ENCODE data around the gene ZNF184.
A peak's percentile ranks its signal among the peaks of the same experiment; 100 is the strongest.

The ZNF184 gene

DNA sequence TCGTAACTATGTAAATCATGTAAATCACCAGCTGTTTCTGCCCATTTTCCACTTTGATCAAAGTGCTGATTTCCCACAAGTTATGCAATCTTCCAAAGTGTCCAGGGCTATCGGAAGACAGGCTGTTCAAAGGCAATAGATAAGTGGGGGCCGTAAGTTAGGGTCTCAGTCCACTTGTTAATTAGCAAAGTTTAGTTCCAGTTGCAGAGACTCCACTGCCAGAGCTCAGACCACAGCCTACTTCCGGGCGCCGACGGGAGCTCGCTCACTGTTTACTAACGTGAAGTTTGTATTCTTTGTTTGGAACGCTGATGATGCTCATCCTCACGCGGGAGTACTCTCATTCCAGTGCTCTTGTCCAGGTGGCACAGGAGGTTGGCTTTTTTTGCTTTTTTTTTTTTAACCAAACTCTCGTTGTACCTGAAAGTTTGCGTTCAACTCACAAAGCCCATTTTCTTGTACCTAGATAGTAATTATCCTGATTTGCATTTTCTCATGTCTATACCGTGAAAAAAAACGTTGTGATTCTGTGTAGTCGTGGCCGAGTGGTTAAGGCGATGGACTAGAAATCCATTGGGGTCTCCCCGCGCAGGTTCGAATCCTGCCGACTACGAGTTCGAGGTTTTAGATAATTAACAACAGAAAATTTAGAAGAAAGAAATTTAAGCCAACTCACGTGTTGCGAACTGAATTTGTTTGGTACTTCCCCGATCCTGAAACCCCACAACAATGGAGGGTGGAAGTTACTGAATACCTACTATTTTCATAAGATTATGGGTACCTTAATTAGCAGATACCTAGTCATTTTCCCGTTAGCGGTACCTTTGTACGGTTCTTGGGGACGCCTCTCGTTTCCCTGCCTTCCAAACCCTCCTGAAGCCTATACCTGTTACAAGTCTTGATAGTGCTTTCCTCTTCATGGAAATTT is 29.9 kb upstream of the ZNF184 start:
- TF ChIP-seq, protein P1, sequence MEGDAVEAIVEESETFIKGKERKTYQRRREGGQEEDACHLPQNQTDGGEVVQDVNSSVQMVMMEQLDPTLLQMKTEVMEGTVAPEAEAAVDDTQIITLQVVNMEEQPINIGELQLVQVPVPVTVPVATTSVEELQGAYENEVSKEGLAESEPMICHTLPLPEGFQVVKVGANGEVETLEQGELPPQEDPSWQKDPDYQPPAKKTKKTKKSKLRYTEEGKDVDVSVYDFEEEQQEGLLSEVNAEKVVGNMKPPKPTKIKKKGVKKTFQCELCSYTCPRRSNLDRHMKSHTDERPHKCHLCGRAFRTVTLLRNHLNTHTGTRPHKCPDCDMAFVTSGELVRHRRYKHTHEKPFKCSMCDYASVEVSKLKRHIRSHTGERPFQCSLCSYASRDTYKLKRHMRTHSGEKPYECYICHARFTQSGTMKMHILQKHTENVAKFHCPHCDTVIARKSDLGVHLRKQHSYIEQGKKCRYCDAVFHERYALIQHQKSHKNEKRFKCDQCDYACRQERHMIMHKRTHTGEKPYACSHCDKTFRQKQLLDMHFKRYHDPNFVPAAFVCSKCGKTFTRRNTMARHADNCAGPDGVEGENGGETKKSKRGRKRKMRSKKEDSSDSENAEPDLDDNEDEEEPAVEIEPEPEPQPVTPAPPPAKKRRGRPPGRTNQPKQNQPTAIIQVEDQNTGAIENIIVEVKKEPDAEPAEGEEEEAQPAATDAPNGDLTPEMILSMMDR (IDR thresholded peaks at IDR 0.05), result no peak
- Histone ChIP-seq H3K36me3 (no peaks in the 10 kb centered on the region), H3K27me3 (peaks cover 100% of the 10 kb centered on the region), H3K27ac (no peak overlapping the region), H3K9me3 (no peaks in the 10 kb centered on the region), H3K4me3 (ENCODE audit: low read depth in 1 of 2, low read length in 1 of 2) (peak overlapping the region; percentile 16 to 27), H3K4me1 (ENCODE audit: control insufficient read depth in 1 of 2, insufficient read depth in 1 of 2, low read depth in 1 of 2, low read length in 1 of 2) (peaks cover 14 to 19% of the 10 kb centered on the region in 2 experiments)

DNA sequence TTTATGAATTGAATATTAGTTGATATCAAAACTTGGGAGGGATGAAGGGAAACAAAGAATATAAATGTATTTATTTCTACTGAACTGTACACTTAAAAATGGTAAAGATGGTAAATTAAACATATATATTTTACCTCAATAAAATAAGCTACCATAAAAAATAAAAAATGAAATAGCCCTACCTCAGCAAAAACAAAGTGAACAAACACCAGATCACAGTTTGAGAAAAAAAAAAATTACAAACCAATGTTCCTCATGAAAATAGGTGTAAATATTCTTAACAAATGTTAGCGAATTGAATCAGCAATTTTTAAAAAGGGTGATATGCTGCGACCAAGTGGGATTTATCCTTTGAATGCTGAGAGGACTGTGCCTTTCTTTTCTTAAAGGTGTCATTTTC is 28.3 kb upstream of the ZNF184 start:
- Histone ChIP-seq H3K4me3 (ENCODE audit: low read depth in 1 of 2, low read length in 1 of 2) (no peak overlapping the region), H3K27ac (no peak overlapping the region), H3K36me3 (no peaks in the 10 kb centered on the region), H3K27me3 (peaks cover 100% of the 10 kb centered on the region), H3K9me3 (no peaks in the 10 kb centered on the region), H3K4me1 (ENCODE audit: control insufficient read depth in 1 of 2, insufficient read depth in 1 of 2, low read depth in 1 of 2, low read length in 1 of 2) (peaks cover 14 to 19% of the 10 kb centered on the region in 2 experiments)
- TF ChIP-seq, protein P1 (IDR thresholded peaks at IDR 0.05), result no peak

GRCh38 chr6:27500177-27500576 is 27.3 kb upstream of the ZNF184 start:
- H3K9me3 ChIP-seq, result no peaks in the 10 kb centered on the region
- H3K27me3 ChIP-seq, result peaks cover 100% of the 10 kb centered on the region
- TF ChIP-seq, protein P1 (IDR thresholded peaks at IDR 0.05), result no peak
- no peak overlapping the region for H3K27ac ChIP-seq
- H3K4me3 ChIP-seq (ENCODE audit: low read depth in 1 of 2, low read length in 1 of 2), result no peak overlapping the region
- H3K4me1 ChIP-seq (ENCODE audit: control insufficient read depth in 1 of 2, insufficient read depth in 1 of 2, low read depth in 1 of 2, low read length in 1 of 2), result peaks cover 18 to 19% of the 10 kb centered on the region in 2 experiments
- no peaks in the 10 kb centered on the region for H3K36me3 ChIP-seq

DNA sequence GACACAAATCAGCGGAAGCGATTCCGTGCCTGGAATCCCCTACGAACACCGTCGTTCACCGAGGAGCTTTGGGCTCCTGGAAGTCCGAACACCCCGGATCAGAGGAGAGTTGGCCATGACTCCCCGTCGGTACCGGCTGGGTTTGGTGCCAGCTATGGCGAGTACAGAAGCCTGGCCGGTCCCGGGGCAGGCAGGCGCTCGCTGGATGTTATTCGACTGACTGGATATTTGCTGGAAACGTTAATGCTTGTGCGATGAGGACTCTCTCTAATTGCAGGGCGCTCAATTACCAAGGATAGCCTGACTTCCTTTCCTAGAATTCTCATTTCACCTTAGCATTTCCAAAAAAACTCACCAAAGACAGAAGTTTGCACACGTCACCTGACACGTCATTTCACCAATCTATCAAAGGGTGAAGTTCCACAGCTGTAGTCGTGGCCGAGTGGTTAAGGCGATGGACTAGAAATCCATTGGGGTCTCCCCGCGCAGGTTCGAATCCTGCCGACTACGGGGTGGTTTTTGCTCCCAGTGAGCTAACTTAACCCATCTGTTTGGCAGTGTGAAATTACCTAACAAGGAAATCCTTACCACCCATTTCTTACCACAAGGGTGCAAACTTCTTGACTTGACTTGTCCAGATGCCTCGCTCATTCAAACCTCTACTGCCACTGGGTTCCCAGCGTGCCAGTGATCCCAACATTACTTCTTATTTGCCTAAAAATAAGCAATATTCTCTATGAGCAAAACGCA is 22.7 kb upstream of the ZNF184 start:
- Histone ChIP-seq H3K9me3 (no peaks in the 10 kb centered on the region), H3K36me3 (no peaks in the 10 kb centered on the region), H3K27me3 (peaks cover 98% of the 10 kb centered on the region), H3K4me1 (ENCODE audit: control insufficient read depth in 1 of 2, insufficient read depth in 1 of 2, low read depth in 1 of 2, low read length in 1 of 2) (peaks cover 0 to 4% of the 10 kb centered on the region in 2 experiments), H3K27ac (no peak overlapping the region), H3K4me3 (ENCODE audit: low read depth in 1 of 2, low read length in 1 of 2) (no peak overlapping the region)
- TF ChIP-seq, protein P1 (IDR thresholded peaks at IDR 0.05), result no peak

DNA sequence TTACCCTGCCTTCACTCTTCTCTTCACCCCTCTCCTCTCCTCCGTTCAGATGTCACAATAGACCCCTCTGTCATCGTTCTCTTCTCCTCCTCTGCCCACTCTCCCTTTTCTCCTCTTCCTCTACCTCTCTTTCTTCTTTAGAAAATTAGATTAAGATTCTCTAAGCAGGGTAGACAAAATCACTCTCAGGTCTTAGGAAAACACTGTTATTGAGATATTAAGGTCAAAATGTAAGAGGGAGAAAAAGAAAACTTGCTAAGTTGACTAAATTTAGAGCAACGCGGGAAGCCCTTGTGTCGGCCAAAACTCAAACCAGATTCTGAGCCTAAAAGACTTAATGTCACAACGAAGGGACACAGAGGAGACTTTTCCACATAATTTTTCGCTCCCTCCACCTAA is 22.1 kb upstream of the ZNF184 start:
- H3K27me3 ChIP-seq, result peaks cover 95% of the 10 kb centered on the region
- TF ChIP-seq, protein P1 (IDR thresholded peaks at IDR 0.05), result no peak
- H3K9me3 ChIP-seq, result no peaks in the 10 kb centered on the region
- no peak overlapping the region for H3K4me3 ChIP-seq (ENCODE audit: low read depth in 1 of 2, low read length in 1 of 2)
- peaks cover 0 to 4% of the 10 kb centered on the region in 2 experiments for H3K4me1 ChIP-seq (ENCODE audit: control insufficient read depth in 1 of 2, insufficient read depth in 1 of 2, low read depth in 1 of 2, low read length in 1 of 2)
- H3K36me3 ChIP-seq, result no peaks in the 10 kb centered on the region
- H3K27ac ChIP-seq, result no peak overlapping the region

Measured in neutrophil (primary cell).